ENCODE results near the gene TAS2R8. TPM values are rescaled to one million over a fixed set of nuclear protein-coding genes. Genes with fewer than 3 reads are reported as not detected.

The TAS2R8 gene
- polyA plus RNA-seq = 0.59 and 1.6 TPM in 2 replicates
- 3.7 and 5.1 TPM in 2 replicates for polyA minus RNA-seq

GRCh38 chr12:10807186-10807585, at the start of gene TAS2R8:
Gene TAS2R8 (minus strand): TSS chr12:10807286. CDS start chr12:10806980, 306 bp downstream.
- no peaks in the 10 kb centered on the region for H3K36me3 ChIP-seq (ENCODE audit: insufficient read depth, low read length)
- no peaks in the 10 kb centered on the region for H3K79me2 ChIP-seq (replicated peaks; ENCODE audit: insufficient read depth, low read length)
- no peaks in the 10 kb centered on the region for H4K20me1 ChIP-seq (ENCODE audit: insufficient read depth)
- TF ChIP-seq MXI1 (conservative IDR thresholded peaks at IDR 0.05; ENCODE audit: poor library complexity, severe bottlenecking) = no peak
- no peak for TF ChIP-seq EZH2 (IDR thresholded peaks at IDR 0.05; ENCODE audit: borderline replicate concordance, insufficient read depth, low read length, poor library complexity, severe bottlenecking)
- no peak for TF ChIP-seq POLR2AphosphoS5 (IDR thresholded peaks at IDR 0.05)
- no peak for TF ChIP-seq RAD21 (conservative IDR thresholded peaks at IDR 0.05)
- no peak for TF ChIP-seq SMC3 (conservative IDR thresholded peaks at IDR 0.05; ENCODE audit: poor library complexity)
- TF ChIP-seq TAF1 (IDR thresholded peaks at IDR 0.05; ENCODE audit: low read depth) = no peak
- no peak for TF ChIP-seq CTCF (IDR thresholded peaks at IDR 0.05; ENCODE audit: poor library complexity, severe bottlenecking)
- no peak for TF ChIP-seq EP300 (conservative IDR thresholded peaks at IDR 0.05; ENCODE audit: poor library complexity, severe bottlenecking)
- TF ChIP-seq REST (IDR thresholded peaks at IDR 0.05; ENCODE audit: borderline replicate concordance) = no peak
- no peak within 1 kb of the TSS for H3K9ac ChIP-seq (ENCODE audit: low read length)
- no peaks in the 10 kb centered on the region for H3K9me2 ChIP-seq (ENCODE audit: insufficient read depth, low read length)
- no peaks in the 10 kb centered on the region for H3K27me3 ChIP-seq (ENCODE audit: insufficient read depth, low read depth, low read length)
- H3F3A ChIP-seq (ENCODE audit: insufficient read depth, low read length, poor library complexity, severe bottlenecking) = no peaks in the 10 kb centered on the region
- H3K9me3 ChIP-seq (ENCODE audit: low read length) = no peaks in the 10 kb centered on the region
- H3K27ac ChIP-seq (ENCODE audit: low read length) = no peak within 1 kb of the TSS
- no peak within 1 kb of the TSS for H3K4me2 ChIP-seq (ENCODE audit: low read length)
- H2AFZ ChIP-seq (ENCODE audit: low read depth, low read length) = no peak within 1 kb of the TSS
- no peak within 1 kb of the TSS for H3K4me3 ChIP-seq (ENCODE audit: low read length)

- Histone ChIP-seq H3K9me3 (ENCODE audit: low read length) (peaks cover 10% of the 10 kb centered on the region), H4K20me1 (ENCODE audit: insufficient read depth) (no peaks in the 10 kb centered on the region), H3K79me2 (replicated peaks; ENCODE audit: insufficient read depth, low read length) (no peaks in the 10 kb centered on the region)
These were observed 48.7 kb upstream of the TAS2R8 start for GRCh38 chr12:10855807-10856206.

More at GRCh38 chr12:10855807-10856206, 48.7 kb upstream of the TAS2R8 start:
- H3K4me2 ChIP-seq (ENCODE audit: low read length) = no peak overlapping the region
- no peak overlapping the region for H2AFZ ChIP-seq (ENCODE audit: low read depth, low read length)
- H3K9ac ChIP-seq (ENCODE audit: low read length) = no peak overlapping the region
- no peaks in the 10 kb centered on the region for H3K27me3 ChIP-seq (ENCODE audit: insufficient read depth, low read depth, low read length)
- no peaks in the 10 kb centered on the region for H3F3A ChIP-seq (ENCODE audit: insufficient read depth, low read length, poor library complexity, severe bottlenecking)
- H3K27ac ChIP-seq (ENCODE audit: low read length) = no peak overlapping the region
- H3K4me3 ChIP-seq (ENCODE audit: low read length) = no peak overlapping the region
- no peaks in the 10 kb centered on the region for H3K9me2 ChIP-seq (ENCODE audit: insufficient read depth, low read length)
- TF ChIP-seq EZH2 (IDR thresholded peaks at IDR 0.05; ENCODE audit: borderline replicate concordance, insufficient read depth, low read length, poor library complexity, severe bottlenecking) = no peak
- no peak for TF ChIP-seq REST (IDR thresholded peaks at IDR 0.05; ENCODE audit: borderline replicate concordance)
- no peak for TF ChIP-seq TAF1 (IDR thresholded peaks at IDR 0.05; ENCODE audit: low read depth)
- no peak for TF ChIP-seq EP300 (conservative IDR thresholded peaks at IDR 0.05; ENCODE audit: poor library complexity, severe bottlenecking)
- no peak for TF ChIP-seq RAD21 (conservative IDR thresholded peaks at IDR 0.05)
- TF ChIP-seq MXI1 (conservative IDR thresholded peaks at IDR 0.05; ENCODE audit: poor library complexity, severe bottlenecking) = no peak
- TF ChIP-seq SMC3 (conservative IDR thresholded peaks at IDR 0.05; ENCODE audit: poor library complexity) = no peak
- no peak for TF ChIP-seq CTCF (IDR thresholded peaks at IDR 0.05; ENCODE audit: poor library complexity, severe bottlenecking)
- TF ChIP-seq POLR2AphosphoS5 (IDR thresholded peaks at IDR 0.05) = no peak
- H3K36me3 ChIP-seq (ENCODE audit: insufficient read depth, low read length) = no peaks in the 10 kb centered on the region

All from neural cell (in vitro differentiated cells).